Measurements from ENCODE around the gene BFSP2. TPM values are rescaled to one million over a fixed set of nuclear protein-coding genes. Genes with fewer than 3 reads are reported as not detected.

The BFSP2 gene
- total RNA-seq, 4 donors from 2014 or later, result 2.6 TPM; not detected in 3

- H3K9me3 ChIP-seq, result no peaks in the 10 kb centered on the region
- peak; percentile 61 to 74 for DNase-seq (ENCODE audit: low spot score in 2 of 2)
- peaks cover 0 to 19% (median 8%) of the 10 kb centered on the region in 4 donors for H3K4me1 ChIP-seq
- H3K27me3 ChIP-seq, result no peaks in the 10 kb centered on the region
- WGBS, 2 donors, result 41 to 42% methylated on average over 8 of the region's 8 CpGs
- H3K27ac ChIP-seq, result peak overlapping the region; percentile 62 to 88 (median 78)
- H3K4me3 ChIP-seq, result no peak overlapping the region
- TF ChIP-seq EP300 (IDR thresholded peaks at IDR 0.05) (peak; percentile 12 to 61), CTCF (IDR thresholded peaks at IDR 0.05) (no peak), POLR2A (IDR thresholded peaks at IDR 0.05) (no peak)
- H3K36me3 ChIP-seq, result no peaks in the 10 kb centered on the region
Observed at GRCh38 chr3:133474251-133474801, 74.5 kb downstream of the BFSP2 start.

- Histone ChIP-seq H3K4me1 (peaks cover 0 to 19% (median 8%) of the 10 kb centered on the region in 4 donors), H3K9me3 (no peaks in the 10 kb centered on the region), H3K27ac (peak overlapping the region; percentile 26 to 88 (median 78)), H3K36me3 (no peaks in the 10 kb centered on the region), H3K27me3 (no peaks in the 10 kb centered on the region), H3K4me3 (no peak overlapping the region)
- WGBS, 2 donors, result 67 to 71% methylated on average over 4 of the region's 4 CpGs
- DNase-seq (ENCODE audit: low spot score in 2 of 2), result no peak
- TF ChIP-seq CTCF (IDR thresholded peaks at IDR 0.05) (no peak), EP300 (IDR thresholded peaks at IDR 0.05) (no peak), POLR2A (IDR thresholded peaks at IDR 0.05) (no peak)
Observed at GRCh38 chr3:133474817-133475216, 75.0 kb downstream of the BFSP2 start.

- peak in 1 of 2 donors; percentile 15 for DNase-seq (ENCODE audit: low spot score in 2 of 2)
- 79 to 89% methylated on average over 5 of the region's 5 CpGs for WGBS, 2 donors
- H3K36me3 ChIP-seq, result no peaks in the 10 kb centered on the region
- no peaks in the 10 kb centered on the region for H3K27me3 ChIP-seq
- H3K9me3 ChIP-seq, result no peaks in the 10 kb centered on the region
- H3K4me1 ChIP-seq, result peaks cover 0 to 19% (median 8%) of the 10 kb centered on the region in 4 donors
- no peak overlapping the region for H3K4me3 ChIP-seq
- TF ChIP-seq POLR2A (IDR thresholded peaks at IDR 0.05) (no peak), EP300 (IDR thresholded peaks at IDR 0.05) (no peak)
- H3K27ac ChIP-seq, result peak overlapping the region in 3 of 4 donors; percentile 73 to 88 (median 83)
Observed at GRCh38 chr3:133475245-133476010, 75.6 kb downstream of the BFSP2 start.

DNA sequence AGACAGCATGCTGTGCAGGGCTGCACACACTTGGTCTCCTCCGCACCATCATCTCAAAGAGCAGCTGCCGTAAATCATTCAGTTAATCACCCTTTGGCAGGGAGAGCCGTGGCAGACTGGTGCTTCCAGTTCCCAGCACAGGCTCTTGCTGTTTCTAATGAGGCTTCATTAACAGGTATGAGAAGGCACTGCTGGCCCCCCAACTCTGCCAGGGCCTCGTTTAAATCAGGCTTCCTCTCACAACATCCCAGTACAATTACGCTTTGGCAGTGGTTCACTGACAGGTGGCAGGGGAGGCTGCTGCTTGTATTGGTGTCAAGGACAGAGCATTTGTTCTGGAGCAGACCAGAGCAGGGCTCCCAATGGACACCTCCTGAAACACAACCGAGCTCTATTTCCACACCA, 77.1 kb downstream of the BFSP2 start:
- Histone ChIP-seq H3K4me3 (no peak overlapping the region), H3K9me3 (no peaks in the 10 kb centered on the region), H3K27ac (peak overlapping the region in 1 of 4 donors; percentile 5), H3K36me3 (no peaks in the 10 kb centered on the region), H3K4me1 (peaks cover 0 to 19% (median 8%) of the 10 kb centered on the region in 4 donors), H3K27me3 (no peaks in the 10 kb centered on the region)
- no peak for DNase-seq (ENCODE audit: low spot score in 2 of 2)
- no peak for TF ChIP-seq CTCF (IDR thresholded peaks at IDR 0.05)
- TF ChIP-seq POLR2A (IDR thresholded peaks at IDR 0.05), result no peak
- no peak for TF ChIP-seq EP300 (IDR thresholded peaks at IDR 0.05)
- WGBS, 2 donors, result 56% methylated on average over 4 to 6 of the region's 6 CpGs

- no peaks in the 10 kb centered on the region for H3K9me3 ChIP-seq
- H3K27me3 ChIP-seq, result no peaks in the 10 kb centered on the region
- no peak overlapping the region for H3K4me3 ChIP-seq
- H3K36me3 ChIP-seq, result no peaks in the 10 kb centered on the region
- TF ChIP-seq EP300 (IDR thresholded peaks at IDR 0.05) (no peak), CTCF (IDR thresholded peaks at IDR 0.05) (no peak), POLR2A (IDR thresholded peaks at IDR 0.05) (no peak)
- peaks cover 0 to 19% (median 8%) of the 10 kb centered on the region in 4 donors for H3K4me1 ChIP-seq
- no peak overlapping the region for H3K27ac ChIP-seq
- DNase-seq (ENCODE audit: low spot score in 2 of 2), result no peak
Observed at GRCh38 chr3:133477487-133477886, 77.6 kb downstream of the BFSP2 start.

Measured in tibial nerve (tissue), 4 donors.